Suprapubic skin (tissue), 4 donors: ENCODE data around the gene SLC35F2. TPM values are rescaled to one million over a fixed set of nuclear protein-coding genes. Genes with fewer than 3 reads are reported as not detected.
"Not testable (repeated sequence)": the region's sequence is repeated elsewhere in the genome, so short reads cannot be mapped to it uniquely, and the experiment has no call there.

ENCODE experiments used
- DNase-seq, 2 donors: peaks; one replicate each; pipeline ENCODE4 v3.0.0-alpha.2; 2019; ENCODE audit warnings: low spot score in 2 of 2
- H3K27ac ChIP-seq: fragments of 200-600 bp; sonication (generic); one replicate; pipeline ENCODE4 v1.5.1; 2019
- H3K27me3 ChIP-seq: fragments of 200-600 bp; sonication (generic); one replicate; pipeline ENCODE4 v1.5.1; 2019
- H3K36me3 ChIP-seq: fragments of 200-600 bp; sonication (generic); one replicate; pipeline ENCODE4 v1.5.1; 2019
- H3K4me1 ChIP-seq: fragments of 200-600 bp; sonication (generic); one replicate; pipeline ENCODE4 v1.5.1; 2019
- H3K4me3 ChIP-seq: fragments of 200-600 bp; sonication (generic); one replicate; pipeline ENCODE4 v1.5.1; 2019; ENCODE audit warnings: mild to moderate bottlenecking
- H3K9me3 ChIP-seq: fragments of 200-600 bp; sonication (generic); one replicate; pipeline ENCODE4 v1.5.1; 2019
- EP300 ChIP-seq: sonication (generic); formaldehyde crosslinking; IDR thresholded peaks from one replicate; pipeline ENCODE4 v1.6.1; 2017; ENCODE audit warnings: antibody characterized with exemption
- POLR2A ChIP-seq, 2 donors: fragments of 450-650 bp; IDR thresholded peaks; one replicate each; pipeline ENCODE4 v1.6.1; 2017; ENCODE audit warnings: antibody characterized with exemption in 2 of 2, mild to moderate bottlenecking in 2 of 2, moderate library complexity in 2 of 2
- POLR2AphosphoS5 ChIP-seq, 3 donors: sonication (generic); formaldehyde crosslinking; IDR thresholded peaks; one replicate each; pipeline ENCODE4 v1.6.1; 2017; ENCODE audit warnings: antibody characterized with exemption in 3 of 3
- WGBS: methylation state at CpG from one replicate; pipeline ENCODE4 v1.1.5; 2018; 5-methylcytosine and 5-hydroxymethylcytosine counted together
- total RNA-seq, 4 donors: library from RNA; depleted of rRNA; stranded (reverse); fragments of >200 nt; gene quantifications; one replicate each; pipeline ENCODE4 v1.1.0, GENCODE V29; 2016
- TF ChIP-seq, protein P1 (sequence below), 2 donors: fragments of 200-600 bp in 1 of 2; fragments of 450-650 bp in 1 of 2; sonication (generic) in 1 of 2; IDR thresholded peaks; one replicate each; pipeline ENCODE4 v1.5.1; 2016 to 2019; ENCODE audit warnings: antibody characterized with exemption in 2 of 2, mild to moderate bottlenecking in 1 of 2, moderate library complexity in 1 of 2

The SLC35F2 gene
- total RNA-seq, 4 donors from 2014 or later = 28.5 to 43.0 (median 33.7) TPM

GRCh38 chr11:107864591-107864990, 6.0 kb upstream of the SLC35F2 start:
- no peak for DNase-seq
- TF ChIP-seq POLR2A (IDR thresholded peaks at IDR 0.05) (no peak), EP300 (no peak), POLR2AphosphoS5 (IDR thresholded peaks at IDR 0.05) (no peak)
- TF ChIP-seq, protein P1, sequence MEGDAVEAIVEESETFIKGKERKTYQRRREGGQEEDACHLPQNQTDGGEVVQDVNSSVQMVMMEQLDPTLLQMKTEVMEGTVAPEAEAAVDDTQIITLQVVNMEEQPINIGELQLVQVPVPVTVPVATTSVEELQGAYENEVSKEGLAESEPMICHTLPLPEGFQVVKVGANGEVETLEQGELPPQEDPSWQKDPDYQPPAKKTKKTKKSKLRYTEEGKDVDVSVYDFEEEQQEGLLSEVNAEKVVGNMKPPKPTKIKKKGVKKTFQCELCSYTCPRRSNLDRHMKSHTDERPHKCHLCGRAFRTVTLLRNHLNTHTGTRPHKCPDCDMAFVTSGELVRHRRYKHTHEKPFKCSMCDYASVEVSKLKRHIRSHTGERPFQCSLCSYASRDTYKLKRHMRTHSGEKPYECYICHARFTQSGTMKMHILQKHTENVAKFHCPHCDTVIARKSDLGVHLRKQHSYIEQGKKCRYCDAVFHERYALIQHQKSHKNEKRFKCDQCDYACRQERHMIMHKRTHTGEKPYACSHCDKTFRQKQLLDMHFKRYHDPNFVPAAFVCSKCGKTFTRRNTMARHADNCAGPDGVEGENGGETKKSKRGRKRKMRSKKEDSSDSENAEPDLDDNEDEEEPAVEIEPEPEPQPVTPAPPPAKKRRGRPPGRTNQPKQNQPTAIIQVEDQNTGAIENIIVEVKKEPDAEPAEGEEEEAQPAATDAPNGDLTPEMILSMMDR (IDR thresholded peaks at IDR 0.05) = no peak
- 53% methylated on average over 4 of the region's 4 CpGs for WGBS
- Histone ChIP-seq H3K36me3 (no peaks in the 10 kb centered on the region), H3K4me3 (no peak overlapping the region), H3K27ac (no peak overlapping the region), H3K9me3 (no peaks in the 10 kb centered on the region), H3K4me1 (peaks cover 6% of the 10 kb centered on the region), H3K27me3 (no peaks in the 10 kb centered on the region)

DNA sequence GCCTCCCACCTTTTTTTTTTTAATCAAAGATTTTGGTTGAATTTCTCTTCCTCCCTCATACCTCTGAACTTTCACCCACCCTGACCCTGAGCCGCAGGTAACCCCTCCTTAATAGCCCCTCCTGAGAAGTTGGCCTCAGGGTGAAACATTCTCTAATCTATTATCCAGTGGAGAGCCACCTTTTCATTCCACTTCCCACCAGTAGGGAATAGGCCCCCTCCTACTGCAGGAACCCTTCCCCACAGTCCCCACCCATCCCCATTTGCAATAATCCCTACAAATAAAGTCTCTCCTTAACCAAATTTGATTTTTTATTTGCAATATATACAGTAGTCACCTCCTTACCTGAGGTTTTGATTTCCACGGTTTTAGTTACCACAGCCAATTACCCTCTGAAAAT, 2.1 kb upstream of the SLC35F2 start:
- H3K36me3 ChIP-seq = no peaks in the 10 kb centered on the region
- no peak for DNase-seq
- H3K27me3 ChIP-seq = no peaks in the 10 kb centered on the region
- no peak for TF ChIP-seq POLR2AphosphoS5 (IDR thresholded peaks at IDR 0.05)
- TF ChIP-seq EP300 = no peak
- no peak for TF ChIP-seq POLR2A (IDR thresholded peaks at IDR 0.05)
- TF ChIP-seq, protein P1 (IDR thresholded peaks at IDR 0.05) = no peak
- H3K27ac ChIP-seq = no peak overlapping the region
- 78% methylated on average over 2 of the region's 2 CpGs for WGBS
- no peaks in the 10 kb centered on the region for H3K9me3 ChIP-seq
- no peak overlapping the region for H3K4me3 ChIP-seq
- peaks cover 33% of the 10 kb centered on the region for H3K4me1 ChIP-seq

GRCh38 chr11:107860240-107860620, 1.6 kb upstream of the SLC35F2 start:
- 84% methylated on average over 15 of the region's 15 CpGs for WGBS
- not testable (repeated sequence) for H3K27ac ChIP-seq, DNase-seq, H3K27me3 ChIP-seq, H3K9me3 ChIP-seq, H3K4me3 ChIP-seq, H3K36me3 ChIP-seq
- H3K4me1 ChIP-seq = peaks cover 34% of the 10 kb centered on the region

GRCh38 chr11:107859459-107860239, 1.1 kb upstream of the SLC35F2 start:
- H3K4me3 ChIP-seq = peak overlapping the region; percentile 80
- H3K9me3 ChIP-seq = no peaks in the 10 kb centered on the region
- 3% methylated on average over 31 of the region's 31 CpGs for WGBS
- H3K36me3 ChIP-seq = no peaks in the 10 kb centered on the region
- H3K27ac ChIP-seq = peak overlapping the region; percentile 90
- peak in 1 of 2 donors; percentile 81 for DNase-seq
- no peak for TF ChIP-seq POLR2A (IDR thresholded peaks at IDR 0.05)
- no peak for TF ChIP-seq EP300
- no peak for TF ChIP-seq POLR2AphosphoS5 (IDR thresholded peaks at IDR 0.05)
- TF ChIP-seq, protein P1 (IDR thresholded peaks at IDR 0.05) = no peak
- H3K27me3 ChIP-seq = no peaks in the 10 kb centered on the region
- H3K4me1 ChIP-seq = peaks cover 40% of the 10 kb centered on the region

DNA sequence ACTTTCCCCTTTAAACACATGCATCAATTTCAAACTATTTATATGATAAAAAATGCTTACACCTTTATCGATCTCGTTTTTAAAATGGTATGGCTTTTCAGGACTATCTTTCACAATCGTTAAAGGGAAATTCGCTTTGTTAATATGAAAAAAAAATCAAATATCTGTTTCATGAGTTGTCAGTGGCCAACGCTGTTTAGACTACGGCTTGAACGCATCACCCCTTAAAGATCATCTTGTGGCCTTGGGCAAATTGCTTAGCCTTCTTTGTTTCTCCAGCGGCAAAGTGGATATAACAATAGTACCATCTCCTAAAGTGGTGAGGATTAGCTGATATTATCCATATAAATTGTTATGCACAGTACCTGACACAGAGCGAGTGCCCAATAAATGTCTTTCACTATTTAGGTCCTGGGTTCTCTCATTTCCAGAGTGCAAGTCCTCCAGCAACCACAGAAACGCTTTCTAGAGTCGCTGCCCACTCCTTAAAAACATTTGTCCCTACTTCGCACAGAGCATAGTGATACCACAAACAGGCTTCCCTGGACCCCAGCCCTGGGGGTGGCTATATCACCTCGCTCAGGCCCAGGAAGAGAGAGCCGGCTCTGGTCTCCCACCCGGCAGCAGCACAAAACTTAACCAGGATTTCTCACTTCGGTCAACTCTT, 904 bp downstream of the SLC35F2 start:
- 29% methylated on average over 16 of the region's 16 CpGs for WGBS
- Histone ChIP-seq H3K4me1 (peaks cover 42% of the 10 kb centered on the region), H3K36me3 (no peaks in the 10 kb centered on the region), H3K9me3 (no peaks in the 10 kb centered on the region), H3K4me3 (peak overlapping the region; percentile 80), H3K27ac (peak overlapping the region; percentile 90), H3K27me3 (no peaks in the 10 kb centered on the region)
- peak in 1 of 2 donors; percentile 57 for DNase-seq
- no peak for TF ChIP-seq POLR2AphosphoS5 (IDR thresholded peaks at IDR 0.05)
- TF ChIP-seq, protein P1 (IDR thresholded peaks at IDR 0.05) = no peak
- no peak for TF ChIP-seq POLR2A (IDR thresholded peaks at IDR 0.05)
